ENCODE measurements around the gene SLC1A5.

DNA sequence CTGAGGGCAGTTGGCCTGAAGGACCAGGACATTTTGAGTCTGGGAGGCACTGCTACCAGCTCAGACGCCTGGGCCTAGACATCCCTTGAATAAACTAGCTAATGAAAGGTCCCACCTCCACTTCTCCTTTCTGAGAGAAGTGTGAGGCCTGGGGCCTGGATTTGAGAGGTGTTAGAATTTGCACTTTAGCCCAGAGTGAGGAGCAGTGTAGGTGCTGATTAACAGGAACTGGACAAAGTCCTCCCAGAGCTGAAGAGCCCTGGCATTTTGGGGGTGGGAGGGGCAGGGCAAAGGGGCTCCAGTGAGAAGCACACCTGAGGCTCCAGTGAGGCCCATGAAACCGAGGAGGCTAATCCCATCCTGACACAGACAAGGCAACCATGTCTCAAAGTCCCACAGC, 15.2 kb upstream of the SLC1A5 start:
- TF ChIP-seq, protein P1, sequence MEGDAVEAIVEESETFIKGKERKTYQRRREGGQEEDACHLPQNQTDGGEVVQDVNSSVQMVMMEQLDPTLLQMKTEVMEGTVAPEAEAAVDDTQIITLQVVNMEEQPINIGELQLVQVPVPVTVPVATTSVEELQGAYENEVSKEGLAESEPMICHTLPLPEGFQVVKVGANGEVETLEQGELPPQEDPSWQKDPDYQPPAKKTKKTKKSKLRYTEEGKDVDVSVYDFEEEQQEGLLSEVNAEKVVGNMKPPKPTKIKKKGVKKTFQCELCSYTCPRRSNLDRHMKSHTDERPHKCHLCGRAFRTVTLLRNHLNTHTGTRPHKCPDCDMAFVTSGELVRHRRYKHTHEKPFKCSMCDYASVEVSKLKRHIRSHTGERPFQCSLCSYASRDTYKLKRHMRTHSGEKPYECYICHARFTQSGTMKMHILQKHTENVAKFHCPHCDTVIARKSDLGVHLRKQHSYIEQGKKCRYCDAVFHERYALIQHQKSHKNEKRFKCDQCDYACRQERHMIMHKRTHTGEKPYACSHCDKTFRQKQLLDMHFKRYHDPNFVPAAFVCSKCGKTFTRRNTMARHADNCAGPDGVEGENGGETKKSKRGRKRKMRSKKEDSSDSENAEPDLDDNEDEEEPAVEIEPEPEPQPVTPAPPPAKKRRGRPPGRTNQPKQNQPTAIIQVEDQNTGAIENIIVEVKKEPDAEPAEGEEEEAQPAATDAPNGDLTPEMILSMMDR (IDR thresholded peaks at IDR 0.05; ENCODE audit: borderline replicate concordance, extremely low read depth, low read length, poor library complexity, severe bottlenecking) = no peak
- no peak for TF ChIP-seq EZH2 (IDR thresholded peaks at IDR 0.05; ENCODE audit: borderline replicate concordance, low read depth, low read length, severe bottlenecking)

Measured in DND-41 (cell line).